Suprapubic skin (tissue), 4 donors: ENCODE measurements around the gene ANKRD24. TPM values are rescaled to one million over a fixed set of nuclear protein-coding genes. Genes with fewer than 3 reads are reported as not detected.
A peak's percentile ranks its signal among the peaks of the same experiment; 100 is the strongest.

Source experiments
- DNase-seq, 2 donors: peaks; one replicate each; pipeline ENCODE4 v3.0.0-alpha.2; 2019; ENCODE audit warnings: low spot score in 2 of 2
- H3K27ac ChIP-seq: fragments of 200-600 bp; sonication (generic); one replicate; pipeline ENCODE4 v1.5.1; 2019
- H3K27me3 ChIP-seq: fragments of 200-600 bp; sonication (generic); one replicate; pipeline ENCODE4 v1.5.1; 2019
- H3K36me3 ChIP-seq: fragments of 200-600 bp; sonication (generic); one replicate; pipeline ENCODE4 v1.5.1; 2019
- H3K4me1 ChIP-seq: fragments of 200-600 bp; sonication (generic); one replicate; pipeline ENCODE4 v1.5.1; 2019
- H3K4me3 ChIP-seq: fragments of 200-600 bp; sonication (generic); one replicate; pipeline ENCODE4 v1.5.1; 2019; ENCODE audit warnings: mild to moderate bottlenecking
- H3K9me3 ChIP-seq: fragments of 200-600 bp; sonication (generic); one replicate; pipeline ENCODE4 v1.5.1; 2019
- EP300 ChIP-seq: sonication (generic); formaldehyde crosslinking; IDR thresholded peaks from one replicate; pipeline ENCODE4 v1.6.1; 2017; ENCODE audit warnings: antibody characterized with exemption
- POLR2A ChIP-seq, 2 donors: fragments of 450-650 bp; IDR thresholded peaks; one replicate each; pipeline ENCODE4 v1.6.1; 2017; ENCODE audit warnings: antibody characterized with exemption in 2 of 2, mild to moderate bottlenecking in 2 of 2, moderate library complexity in 2 of 2
- POLR2AphosphoS5 ChIP-seq, 3 donors: sonication (generic); formaldehyde crosslinking; IDR thresholded peaks; one replicate each; pipeline ENCODE4 v1.6.1; 2017; ENCODE audit warnings: antibody characterized with exemption in 3 of 3
- WGBS: methylation state at CpG from one replicate; pipeline ENCODE4 v1.1.5; 2018; 5-methylcytosine and 5-hydroxymethylcytosine counted together
- total RNA-seq, 4 donors: library from RNA; depleted of rRNA; stranded (reverse); fragments of >200 nt; gene quantifications; one replicate each; pipeline ENCODE4 v1.1.0, GENCODE V29; 2016
- TF ChIP-seq, protein P1 (sequence below), 2 donors: fragments of 200-600 bp in 1 of 2; fragments of 450-650 bp in 1 of 2; sonication (generic) in 1 of 2; IDR thresholded peaks; one replicate each; pipeline ENCODE4 v1.5.1; 2016 to 2019; ENCODE audit warnings: antibody characterized with exemption in 2 of 2, mild to moderate bottlenecking in 1 of 2, moderate library complexity in 1 of 2

Gene ANKRD24
- total RNA-seq, 4 donors from 2014 or later = 0.44 to 0.87 (median 0.54) TPM

DNA sequence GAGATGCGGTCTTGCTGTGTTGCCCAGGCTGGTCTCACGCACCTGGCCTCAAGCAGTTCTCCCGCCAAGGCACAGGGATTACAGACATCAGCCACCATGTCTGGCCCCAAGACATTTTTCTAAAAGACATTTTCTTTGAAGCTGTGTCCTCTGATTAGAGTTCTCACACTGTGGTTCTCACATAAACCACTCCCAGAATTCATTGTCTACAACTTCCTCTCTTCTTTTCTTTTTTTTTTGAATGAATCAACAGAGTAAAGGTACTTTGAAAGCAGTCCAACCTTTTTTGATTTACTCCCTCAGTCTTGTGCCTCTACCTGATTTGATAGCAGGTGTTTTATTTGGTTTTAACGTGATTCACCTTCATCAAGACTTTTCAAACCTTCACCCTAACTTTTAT, 82.3 kb downstream of the ANKRD24 start:
- TF ChIP-seq, protein P1, sequence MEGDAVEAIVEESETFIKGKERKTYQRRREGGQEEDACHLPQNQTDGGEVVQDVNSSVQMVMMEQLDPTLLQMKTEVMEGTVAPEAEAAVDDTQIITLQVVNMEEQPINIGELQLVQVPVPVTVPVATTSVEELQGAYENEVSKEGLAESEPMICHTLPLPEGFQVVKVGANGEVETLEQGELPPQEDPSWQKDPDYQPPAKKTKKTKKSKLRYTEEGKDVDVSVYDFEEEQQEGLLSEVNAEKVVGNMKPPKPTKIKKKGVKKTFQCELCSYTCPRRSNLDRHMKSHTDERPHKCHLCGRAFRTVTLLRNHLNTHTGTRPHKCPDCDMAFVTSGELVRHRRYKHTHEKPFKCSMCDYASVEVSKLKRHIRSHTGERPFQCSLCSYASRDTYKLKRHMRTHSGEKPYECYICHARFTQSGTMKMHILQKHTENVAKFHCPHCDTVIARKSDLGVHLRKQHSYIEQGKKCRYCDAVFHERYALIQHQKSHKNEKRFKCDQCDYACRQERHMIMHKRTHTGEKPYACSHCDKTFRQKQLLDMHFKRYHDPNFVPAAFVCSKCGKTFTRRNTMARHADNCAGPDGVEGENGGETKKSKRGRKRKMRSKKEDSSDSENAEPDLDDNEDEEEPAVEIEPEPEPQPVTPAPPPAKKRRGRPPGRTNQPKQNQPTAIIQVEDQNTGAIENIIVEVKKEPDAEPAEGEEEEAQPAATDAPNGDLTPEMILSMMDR (IDR thresholded peaks at IDR 0.05) = no peak
- TF ChIP-seq POLR2A (IDR thresholded peaks at IDR 0.05) (no peak), POLR2AphosphoS5 (IDR thresholded peaks at IDR 0.05) (no peak), EP300 (no peak)
- 64% methylated on average over 4 of the region's 4 CpGs for WGBS
- Histone ChIP-seq H3K4me3 (no peak overlapping the region), H3K4me1 (no peaks in the 10 kb centered on the region), H3K27ac (no peak overlapping the region), H3K27me3 (no peaks in the 10 kb centered on the region), H3K36me3 (peaks cover 93% of the 10 kb centered on the region), H3K9me3 (no peaks in the 10 kb centered on the region)
- no peak for DNase-seq

DNA sequence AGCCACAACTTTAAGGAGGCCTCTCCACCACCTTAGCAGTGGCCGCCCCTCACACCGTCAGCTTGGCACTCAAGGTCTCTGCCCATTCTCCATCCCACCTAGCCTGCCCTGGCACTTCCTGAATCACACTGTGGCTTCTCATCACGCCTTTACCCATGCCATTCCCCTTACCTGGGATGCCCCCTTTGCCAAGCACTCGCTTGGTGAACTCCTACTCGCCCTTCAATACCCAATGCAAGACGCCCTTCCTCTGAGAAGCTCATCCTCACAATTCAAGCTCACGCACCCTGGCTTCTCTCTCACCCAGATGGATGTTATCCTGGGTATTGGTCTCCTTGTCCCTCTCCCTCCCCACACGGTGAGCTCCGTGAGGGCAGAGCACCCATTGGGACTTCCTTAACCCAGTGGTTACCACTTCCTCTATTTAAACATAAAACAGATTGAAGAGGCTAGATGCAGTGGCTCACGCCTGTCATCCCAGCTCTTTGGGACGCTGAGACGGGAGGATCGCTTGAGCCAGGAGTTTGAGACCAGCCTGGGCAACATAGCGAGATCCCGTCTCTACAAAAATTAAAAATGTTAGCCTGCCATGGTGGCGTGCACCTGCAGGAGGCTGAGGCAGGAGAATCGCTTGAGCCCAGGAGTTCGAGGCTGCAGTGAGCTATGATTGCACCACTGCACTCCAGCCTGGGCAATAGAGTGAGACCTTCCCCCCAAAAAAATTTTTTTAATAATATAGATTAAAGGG, 83.9 kb downstream of the ANKRD24 start:
- Histone ChIP-seq H3K27ac (no peak overlapping the region), H3K9me3 (no peaks in the 10 kb centered on the region), H3K4me3 (no peak overlapping the region), H3K4me1 (no peaks in the 10 kb centered on the region), H3K27me3 (no peaks in the 10 kb centered on the region), H3K36me3 (peaks cover 89% of the 10 kb centered on the region)
- 87% methylated on average over 18 of the region's 18 CpGs for WGBS
- no peak for TF ChIP-seq POLR2AphosphoS5 (IDR thresholded peaks at IDR 0.05)
- no peak for DNase-seq

DNA sequence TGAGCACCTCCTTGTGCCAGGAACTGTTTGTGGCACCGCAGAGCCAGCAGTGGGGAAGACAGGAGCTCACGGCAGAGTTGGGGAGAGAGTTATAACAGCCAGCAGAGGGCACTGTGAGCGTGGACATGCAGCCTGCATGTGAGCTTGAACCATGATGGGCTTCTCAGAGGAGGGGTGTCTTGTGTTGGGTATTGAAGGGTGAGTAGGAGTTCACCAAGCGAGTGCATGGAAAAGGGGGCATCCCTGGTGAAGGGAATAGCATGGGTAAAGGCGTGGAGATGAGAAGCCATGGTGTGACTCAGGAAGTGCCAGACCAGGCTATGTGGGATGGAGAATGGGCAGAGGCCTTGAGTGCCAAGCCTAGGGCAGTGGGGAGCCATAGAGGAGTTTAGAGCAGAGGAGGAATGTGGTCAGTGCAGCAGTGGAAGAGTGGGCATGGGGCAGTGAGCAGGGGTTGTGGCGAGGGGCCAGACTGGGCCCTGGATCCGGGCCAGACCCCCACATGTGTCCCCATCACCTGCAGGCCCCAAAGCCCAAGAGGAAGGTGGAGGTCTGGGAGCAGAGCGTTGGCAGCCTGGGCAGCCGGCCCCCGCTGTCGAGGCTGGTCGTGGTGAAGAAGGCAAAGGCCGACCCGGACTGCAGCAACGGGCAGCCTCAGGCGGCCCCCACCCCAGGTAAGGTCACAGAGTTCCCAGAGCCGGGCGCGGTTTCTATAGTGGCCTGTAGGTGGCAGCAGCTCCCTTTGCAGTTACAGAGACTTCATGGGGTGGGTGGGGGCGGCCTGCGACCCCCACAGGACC, 84.8 kb downstream of the ANKRD24 start:
- Histone ChIP-seq H3K27me3 (no peaks in the 10 kb centered on the region), H3K4me1 (no peaks in the 10 kb centered on the region), H3K4me3 (no peak overlapping the region), H3K36me3 (peaks cover 86% of the 10 kb centered on the region), H3K27ac (no peak overlapping the region), H3K9me3 (no peaks in the 10 kb centered on the region)
- DNase-seq = no peak
- 42% methylated on average over 19 of the region's 21 CpGs for WGBS
- TF ChIP-seq EP300 = no peak
- TF ChIP-seq, protein P1 (IDR thresholded peaks at IDR 0.05) = peak; percentile 79 to 86

DNA sequence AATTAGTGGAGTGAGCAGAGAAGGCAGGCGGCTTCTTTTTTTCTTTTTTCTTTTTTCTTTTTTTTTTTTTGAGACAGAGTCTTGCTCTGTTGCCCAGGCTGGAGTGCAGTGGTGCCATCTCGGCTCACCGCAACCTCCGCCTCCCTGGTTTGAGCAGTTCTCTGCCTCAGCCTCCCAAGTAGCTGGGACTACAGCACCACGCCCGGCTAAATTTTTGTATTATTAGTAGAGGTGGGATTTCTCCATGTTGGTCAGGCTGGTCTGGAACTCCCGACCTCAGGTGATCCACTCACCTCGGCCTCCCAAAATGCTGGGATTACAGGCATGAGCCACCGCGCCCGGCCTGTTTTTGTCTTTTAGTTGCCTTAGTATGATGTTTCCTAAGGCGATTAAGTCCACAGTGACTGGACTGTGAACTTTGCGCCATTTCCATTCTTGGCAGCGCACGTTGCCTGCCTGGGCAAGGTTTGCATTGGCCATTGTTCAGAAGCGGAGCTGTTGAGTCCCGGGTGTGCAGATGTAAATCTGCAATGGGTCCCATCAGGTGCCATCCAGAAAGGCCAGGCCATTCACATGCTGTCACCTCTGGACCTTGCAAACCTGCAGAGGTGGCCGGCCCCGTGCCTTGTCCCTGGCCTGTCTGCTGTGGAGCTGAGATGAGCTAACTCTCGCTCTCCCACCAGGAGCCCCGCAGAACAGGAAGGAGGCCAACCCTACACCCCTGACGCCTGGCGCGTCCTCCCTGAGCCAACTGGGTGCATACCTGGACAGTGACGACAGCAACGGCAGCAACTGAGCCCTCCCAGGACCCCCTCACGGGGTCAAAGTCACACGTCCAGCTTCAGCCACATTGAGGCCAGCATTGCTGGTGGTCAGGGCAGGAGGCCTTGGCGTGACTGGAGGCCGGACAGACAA, 85.7 kb downstream of the ANKRD24 start:
- no peak for DNase-seq
- Histone ChIP-seq H3K4me3 (no peak overlapping the region), H3K27ac (no peak overlapping the region), H3K27me3 (no peaks in the 10 kb centered on the region), H3K9me3 (no peaks in the 10 kb centered on the region), H3K4me1 (no peaks in the 10 kb centered on the region), H3K36me3 (peaks cover 77% of the 10 kb centered on the region)
- TF ChIP-seq POLR2A (IDR thresholded peaks at IDR 0.05) = no peak
- TF ChIP-seq POLR2AphosphoS5 (IDR thresholded peaks at IDR 0.05) = no peak
- TF ChIP-seq, protein P1 (IDR thresholded peaks at IDR 0.05) = no peak
- no peak for TF ChIP-seq EP300
- WGBS = 88% methylated on average over 26 of the region's 30 CpGs

DNA sequence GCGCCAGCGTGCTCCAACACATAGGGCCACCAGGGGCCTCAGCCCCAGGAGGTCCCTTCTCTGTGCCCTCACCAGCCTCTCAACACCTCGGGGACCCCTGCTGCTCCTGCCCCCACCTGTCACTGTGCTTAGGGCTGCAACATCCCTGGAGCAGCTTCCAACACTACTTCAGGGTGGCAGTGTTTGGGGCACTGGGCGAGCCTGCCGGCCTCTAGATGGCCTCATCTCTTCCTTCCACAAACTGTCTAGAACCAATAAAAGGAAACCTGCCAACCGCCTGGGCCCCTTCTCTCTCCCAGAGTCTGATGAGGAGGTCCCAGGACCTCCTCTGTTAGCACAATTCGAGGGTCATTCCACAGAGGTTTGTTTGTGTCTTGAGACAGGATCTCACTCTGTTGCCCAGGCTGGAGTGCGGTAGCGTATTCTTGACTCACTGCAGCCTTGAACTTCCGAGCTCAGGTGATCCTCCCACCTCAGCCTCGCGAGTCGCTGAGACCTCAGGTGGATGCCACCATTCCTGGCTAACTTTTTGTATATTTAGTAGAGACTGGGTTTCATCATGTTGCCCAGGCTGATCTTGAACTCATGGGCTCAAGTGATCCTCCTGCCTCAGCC, 86.4 kb downstream of the ANKRD24 start:
- TF ChIP-seq, protein P1 (IDR thresholded peaks at IDR 0.05) = no peak
- TF ChIP-seq POLR2AphosphoS5 (IDR thresholded peaks at IDR 0.05) = no peak
- TF ChIP-seq EP300 = no peak
- no peak for TF ChIP-seq POLR2A (IDR thresholded peaks at IDR 0.05)
- Histone ChIP-seq H3K27ac (no peak overlapping the region), H3K4me3 (no peak overlapping the region), H3K9me3 (no peaks in the 10 kb centered on the region), H3K36me3 (peaks cover 70% of the 10 kb centered on the region), H3K4me1 (no peaks in the 10 kb centered on the region), H3K27me3 (no peaks in the 10 kb centered on the region)
- WGBS = 93% methylated on average over 7 of the region's 13 CpGs
- no peak for DNase-seq
